Glomerular visceral epithelial cell (primary cell): ENCODE data around the gene SH3BGRL2.
"Not testable (repeated sequence)": the region's sequence is repeated elsewhere in the genome, so short reads cannot be mapped to it uniquely, and the experiment has no call there.

Experiments
- DNase-seq: peaks from one replicate; pipeline ENCODE4 v3.0.0-alpha.2; 2016; ENCODE audit errors: extremely low spot score

The SH3BGRL2 gene

GRCh38 chr6:79614326-79615305 is 16.5 kb upstream of the SH3BGRL2 start:
- DNase-seq: no peak

DNA sequence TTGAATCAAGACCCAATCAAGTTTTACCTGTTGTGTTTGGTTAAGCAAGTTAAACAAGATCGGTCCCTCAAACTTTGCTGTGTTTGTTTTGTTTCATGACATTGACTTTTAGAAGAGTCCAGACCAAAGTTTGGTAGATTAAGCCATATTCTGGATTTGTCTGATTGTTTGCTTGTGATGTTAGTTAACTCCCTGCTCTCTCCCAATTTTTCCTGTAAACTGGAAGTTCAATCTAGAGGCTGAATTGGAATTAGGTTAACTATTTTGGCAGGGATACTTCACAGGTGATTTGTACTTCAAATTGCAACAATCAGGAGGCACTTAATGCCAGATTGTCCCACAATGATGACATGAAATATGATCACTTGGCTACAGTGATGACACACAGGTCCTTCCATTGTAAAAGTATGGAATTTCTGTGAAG is 13.6 kb upstream of the SH3BGRL2 start:
- no peak for DNase-seq

DNA sequence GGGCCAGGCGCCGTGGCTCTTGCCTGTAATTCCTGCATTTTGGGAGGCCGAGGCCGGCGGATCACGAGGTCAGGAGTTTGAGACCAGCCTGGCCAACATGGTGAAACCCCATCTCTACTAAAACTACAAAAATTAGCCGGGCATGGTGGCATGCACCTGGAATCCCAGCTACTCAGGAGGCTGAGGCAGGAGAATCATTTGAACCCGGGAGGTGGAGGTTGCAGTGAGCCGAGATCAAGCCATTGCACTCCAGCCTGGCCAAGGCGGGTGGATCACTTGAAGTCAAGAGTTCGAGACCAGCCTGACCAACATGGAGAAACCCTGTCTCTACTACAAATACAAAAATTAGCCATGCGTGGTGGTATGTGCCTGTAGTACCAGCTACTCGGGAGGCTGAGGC is 12.7 kb upstream of the SH3BGRL2 start:
- not testable (repeated sequence) for DNase-seq

GRCh38 chr6:79621579-79621978 is 9.6 kb upstream of the SH3BGRL2 start:
- DNase-seq: no peak

- no peak for DNase-seq
These were observed 8.8 kb upstream of the SH3BGRL2 start for GRCh38 chr6:79622364-79622763.

GRCh38 chr6:79623106-79623505 is 8.0 kb upstream of the SH3BGRL2 start:
- no peak for DNase-seq

- DNase-seq: no peak
These were observed 5.4 kb upstream of the SH3BGRL2 start for GRCh38 chr6:79625746-79626145.

GRCh38 chr6:79626811-79627210 is 4.3 kb upstream of the SH3BGRL2 start:
- no peak for DNase-seq

GRCh38 chr6:79627422-79627821 is 3.7 kb upstream of the SH3BGRL2 start:
- no peak for DNase-seq

GRCh38 chr6:79628466-79629288 is 2.5 kb upstream of the SH3BGRL2 start:
- DNase-seq: no peak

GRCh38 chr6:79630380-79630882 is 698 bp upstream of the SH3BGRL2 start:
- no peak for DNase-seq

- peak; percentile 6 for DNase-seq
These were observed 604 bp downstream of the SH3BGRL2 start for GRCh38 chr6:79631693-79632172.

DNA sequence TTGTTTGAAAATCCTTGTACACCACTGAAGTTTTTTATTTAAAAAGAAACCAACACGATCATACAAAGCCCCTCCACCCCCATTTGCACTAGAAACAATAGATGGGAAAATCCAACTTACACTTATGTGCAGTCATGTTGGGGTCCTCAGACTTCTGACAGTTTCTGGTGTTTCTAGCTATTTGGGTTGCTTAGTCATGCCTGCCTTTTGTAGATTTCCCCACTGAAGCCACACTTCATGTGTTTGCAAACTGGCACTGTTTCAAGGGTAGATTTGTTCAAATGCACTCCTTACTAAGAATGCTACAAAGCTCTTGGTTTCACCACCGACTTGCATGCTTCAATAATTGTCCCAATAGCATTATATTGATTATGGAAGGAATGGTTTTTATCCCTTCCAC is 1.5 kb downstream of the SH3BGRL2 start:
- peak; percentile 21 for DNase-seq

DNA sequence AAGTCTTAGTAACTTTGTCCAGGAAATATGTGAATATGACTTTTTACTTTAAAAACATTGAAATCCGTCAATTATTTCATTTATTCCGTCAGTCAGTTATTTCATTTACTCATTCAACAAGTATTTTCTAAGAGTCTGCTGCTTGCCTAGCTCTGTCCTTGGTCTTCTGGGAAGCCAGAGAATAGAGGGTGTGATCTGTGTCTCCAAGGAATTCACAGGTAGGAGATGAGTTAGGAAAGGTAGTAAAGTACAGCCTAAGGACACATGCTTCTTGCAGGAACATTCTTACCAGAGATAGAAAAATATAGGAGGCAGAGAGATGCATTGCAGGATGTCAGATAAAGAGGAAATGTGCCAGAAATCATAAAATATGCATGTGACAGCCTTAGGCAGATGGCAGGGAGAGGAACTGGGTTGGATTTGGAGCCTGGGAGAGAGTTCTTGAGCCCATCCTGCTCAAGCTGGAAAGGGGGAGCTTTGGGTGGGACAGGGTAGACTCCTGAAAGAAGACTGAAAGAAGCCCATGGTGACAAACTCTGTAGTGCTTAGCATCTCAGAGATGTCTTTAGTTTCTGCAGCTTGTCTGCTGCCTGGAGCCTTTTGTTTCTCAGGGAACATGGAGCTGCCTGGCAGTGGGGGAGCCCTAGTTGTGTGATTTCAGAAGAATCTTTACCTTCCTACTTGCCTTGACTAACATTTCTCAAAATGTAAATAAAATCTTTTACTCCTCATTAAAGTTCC is 3.5 kb downstream of the SH3BGRL2 start:
- no peak for DNase-seq

DNA sequence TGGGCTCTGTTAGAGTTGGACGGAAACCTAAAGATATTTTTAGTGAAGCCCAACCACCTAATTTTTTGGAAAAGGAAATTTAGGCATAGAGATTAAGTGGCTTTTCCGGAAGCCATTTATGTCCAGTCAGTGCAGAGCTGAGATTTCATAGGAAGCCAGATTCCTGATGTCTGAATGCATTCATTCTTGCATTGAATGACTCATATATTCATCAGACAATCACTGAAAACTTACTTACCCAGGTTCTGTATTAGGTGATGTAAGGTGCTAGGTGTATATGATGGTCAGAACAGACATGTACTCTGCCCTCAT is 4.1 kb downstream of the SH3BGRL2 start:
- DNase-seq: peak; percentile 38

DNA sequence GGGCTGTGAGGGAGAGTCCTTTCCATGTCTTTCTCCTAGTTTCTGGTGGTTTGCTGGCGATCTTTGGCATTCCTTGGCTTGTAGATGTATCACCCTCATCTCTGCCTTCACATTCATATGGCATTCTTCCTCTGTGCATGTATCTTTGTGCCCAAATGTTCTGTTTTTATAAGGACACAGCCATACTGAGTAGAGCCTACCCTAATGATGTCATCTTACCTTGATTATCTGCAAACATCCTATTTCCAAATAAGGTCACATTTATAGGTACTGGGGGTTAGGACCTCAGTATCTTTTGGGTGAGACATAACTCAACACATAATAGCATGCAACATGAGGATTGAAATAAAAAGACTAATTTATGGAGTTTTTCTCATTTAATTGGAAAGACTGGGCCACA is 5.5 kb downstream of the SH3BGRL2 start:
- DNase-seq: no peak

DNA sequence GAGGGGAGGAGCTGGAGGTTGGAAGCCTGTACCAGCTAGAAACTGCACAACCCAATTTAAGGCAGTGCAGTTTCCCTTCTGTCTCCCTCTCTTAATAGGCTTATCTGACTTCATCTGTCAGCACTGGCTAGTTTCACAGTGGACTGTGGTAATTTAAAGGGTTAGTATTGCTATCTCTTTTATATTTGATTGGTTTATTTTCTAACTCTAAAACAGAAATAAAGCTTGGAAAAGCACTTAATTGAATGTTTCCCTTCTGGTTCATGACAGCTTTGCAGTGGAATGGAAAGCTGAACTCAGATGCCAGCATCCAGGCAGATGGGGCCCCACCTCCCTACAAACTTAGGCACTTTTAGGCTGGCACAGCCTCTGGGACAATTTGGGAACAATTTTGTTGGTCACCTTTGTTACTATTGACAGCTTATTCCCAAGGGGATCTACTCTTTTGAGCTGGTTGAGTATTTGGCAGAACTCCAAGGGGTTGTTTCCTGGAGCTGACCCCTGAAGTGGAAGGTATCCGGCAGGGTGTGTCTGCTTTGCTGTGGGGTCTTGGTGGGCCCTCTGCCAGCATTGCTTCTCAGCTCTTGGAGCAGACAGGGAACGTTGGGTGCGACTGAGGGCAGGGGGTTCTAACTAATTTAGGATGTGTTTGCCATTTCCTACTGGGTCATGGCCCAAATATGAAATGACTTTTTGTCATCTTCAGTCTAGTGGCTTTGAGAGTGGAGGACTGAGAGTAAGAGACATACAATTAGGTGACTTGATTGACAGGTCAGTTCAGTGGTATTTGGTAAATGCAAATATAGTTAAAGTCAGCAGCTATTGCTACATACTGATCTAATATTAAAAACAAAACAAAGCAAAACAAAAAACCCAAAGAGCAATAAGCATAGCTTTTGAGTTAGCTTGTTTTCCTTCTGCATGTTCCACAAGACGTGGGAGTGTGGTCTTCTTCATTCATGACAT is 9.3 kb downstream of the SH3BGRL2 start:
- no peak for DNase-seq

- no peak for DNase-seq
These were observed 14.9 kb downstream of the SH3BGRL2 start for GRCh38 chr6:79646006-79646405.

DNA sequence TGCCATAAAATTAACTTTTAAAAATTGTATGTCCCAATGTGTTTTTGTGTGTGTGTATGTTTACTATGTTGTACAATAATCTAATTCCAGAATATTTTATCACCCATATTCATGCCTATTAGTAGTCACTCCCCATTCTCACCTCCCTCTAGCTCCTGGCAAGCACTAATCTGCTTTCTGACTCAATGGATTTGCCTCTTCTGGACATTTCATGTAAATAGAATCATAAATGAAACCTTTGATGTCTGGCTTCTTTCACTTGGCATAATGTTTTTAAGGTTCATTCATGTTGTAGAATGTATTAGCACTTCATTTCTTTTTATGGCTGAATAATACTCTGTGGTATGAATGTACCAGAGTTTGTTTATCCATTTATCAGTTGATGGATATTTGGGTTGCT is 15.4 kb downstream of the SH3BGRL2 start:
- DNase-seq: no peak

- no peak for DNase-seq
These were observed 16.6 kb downstream of the SH3BGRL2 start for GRCh38 chr6:79647741-79648140.

DNA sequence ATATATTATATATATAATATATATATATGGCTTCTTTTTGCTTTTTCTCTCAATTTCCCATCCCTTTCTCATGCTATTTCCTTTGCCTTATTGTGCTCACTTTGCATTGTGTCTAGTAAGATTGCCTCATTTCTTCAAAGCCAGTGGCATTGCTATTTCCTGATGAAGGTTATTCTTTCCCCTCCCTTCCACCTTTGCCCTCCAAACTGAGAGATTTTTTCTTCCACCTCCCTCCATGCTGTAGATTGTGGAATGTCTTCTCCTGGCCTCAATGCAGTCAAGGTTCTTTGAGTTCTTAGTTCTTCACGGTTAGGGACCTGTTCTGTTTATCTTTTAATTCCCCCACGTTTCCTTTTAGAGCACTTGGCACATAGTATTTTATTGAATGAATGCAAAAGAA is 17.2 kb downstream of the SH3BGRL2 start:
- DNase-seq: no peak
